Retina (tissue), 1 donor: ENCODE results near the gene WTIP.
"Not testable (repeated sequence)": the region's sequence is repeated elsewhere in the genome, so short reads cannot be mapped to it uniquely, and the experiment has no call there.

Source experiments
- DNase-seq: peaks from one replicate; pipeline ENCODE4 v3.0.0-alpha.2; 2016

Gene WTIP

GRCh38 chr19:34504273-34504808 lies 22.8 kb downstream of the WTIP start:
- DNase-seq = no peak

GRCh38 chr19:34504809-34505291 lies 23.3 kb downstream of the WTIP start:
- DNase-seq = no peak

GRCh38 chr19:34505321-34506025 lies 23.9 kb downstream of the WTIP start:
- no peak for DNase-seq

DNA sequence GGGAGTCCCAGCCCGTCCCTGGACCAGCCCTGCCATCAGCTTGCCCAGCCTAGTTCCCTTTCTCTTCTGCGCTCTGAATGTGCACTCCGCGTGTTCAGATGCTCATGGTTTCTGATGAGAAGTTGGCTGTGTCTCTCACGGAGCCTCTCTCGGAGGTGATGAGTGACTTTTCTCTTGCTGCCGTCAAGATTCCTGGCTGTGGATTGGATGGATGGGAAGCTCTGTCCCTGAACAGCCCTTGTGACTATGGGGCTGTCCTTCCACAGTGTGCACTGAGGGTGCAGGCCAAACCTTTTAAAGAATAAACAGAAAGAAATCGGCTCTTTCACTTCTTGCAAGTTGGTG lies 24.4 kb downstream of the WTIP start:
- no peak for DNase-seq

- no peak for DNase-seq
Measured at GRCh38 chr19:34507414-34508067, 26.0 kb downstream of the WTIP start.

GRCh38 chr19:34508540-34508939 lies 27.0 kb downstream of the WTIP start:
- no peak for DNase-seq

- not testable (repeated sequence) for DNase-seq
Measured at GRCh38 chr19:34510904-34511303, 29.3 kb downstream of the WTIP start.

DNA sequence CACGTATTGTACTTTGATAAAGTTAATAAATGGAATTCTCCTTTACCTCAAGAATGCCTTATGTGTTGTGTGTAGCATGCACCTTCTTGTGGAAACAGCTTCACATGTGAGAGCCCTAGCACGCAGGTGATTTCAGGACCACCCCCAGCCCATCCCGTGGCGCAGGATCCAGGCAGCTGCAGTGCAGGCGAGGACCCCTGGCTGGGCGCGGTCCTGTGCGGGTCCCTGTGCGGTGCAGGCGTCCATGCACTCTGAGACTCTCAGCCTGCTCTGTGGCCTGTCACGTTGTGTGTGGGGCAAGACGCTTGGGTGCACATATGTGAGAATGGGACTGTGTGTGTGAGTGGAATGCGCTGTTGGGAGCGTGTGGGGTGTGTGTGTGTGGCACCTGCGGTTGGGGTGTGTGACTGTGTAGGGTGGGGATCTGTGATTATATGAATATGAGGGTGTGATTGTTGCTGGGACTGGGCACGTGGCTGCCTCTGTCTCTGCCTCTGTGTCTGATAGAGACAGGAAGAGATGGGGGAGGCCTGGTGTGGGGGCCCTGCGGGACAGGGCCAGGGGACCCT lies 30.8 kb downstream of the WTIP start:
- no peak for DNase-seq

GRCh38 chr19:34513767-34514166 lies 32.2 kb downstream of the WTIP start:
- DNase-seq = no peak

- DNase-seq = no peak
Measured at GRCh38 chr19:34519602-34520001, 38.0 kb downstream of the WTIP start.

- DNase-seq = no peak
Measured at GRCh38 chr19:34523408-34523807, 41.9 kb downstream of the WTIP start.

- DNase-seq = no peak
Measured at GRCh38 chr19:34525001-34525400, 43.4 kb downstream of the WTIP start.

DNA sequence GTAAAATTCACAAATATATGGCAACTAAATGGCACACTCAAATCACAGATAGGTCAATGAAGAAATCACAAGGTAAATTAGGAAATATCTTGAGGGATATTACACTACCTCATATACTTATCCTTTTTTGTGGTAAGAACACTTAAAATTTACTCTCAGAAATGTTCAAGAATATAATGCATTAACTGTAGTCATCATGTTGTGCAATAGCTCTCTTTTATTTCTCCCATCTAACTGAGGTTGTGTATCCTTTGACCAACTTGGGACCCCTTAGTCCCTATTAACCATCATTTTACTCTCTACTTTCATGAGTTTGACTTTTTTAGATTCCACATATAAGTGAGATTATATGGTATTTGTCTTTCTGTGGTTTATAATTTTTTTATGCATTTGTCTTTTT lies 52.6 kb downstream of the WTIP start:
- DNase-seq = no peak

DNA sequence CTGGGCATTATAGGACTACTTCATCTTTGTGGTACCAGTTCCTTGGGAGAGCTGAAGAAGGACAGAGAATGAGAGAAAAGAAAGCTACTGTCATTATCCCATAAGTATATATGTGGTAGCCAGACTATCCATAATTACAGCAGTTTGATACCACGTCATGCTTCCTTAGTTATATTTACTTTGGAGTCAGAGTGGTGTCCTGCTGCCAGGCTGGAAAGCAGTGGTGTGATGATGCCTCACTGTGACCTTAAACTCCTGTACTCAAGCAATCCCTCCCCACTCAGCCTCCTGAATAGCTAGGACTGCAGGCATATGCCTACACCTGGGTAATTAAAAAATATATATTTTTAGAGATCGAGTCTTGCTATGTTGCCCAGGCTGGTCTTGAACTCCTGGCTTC lies 57.8 kb downstream of the WTIP start:
- no peak for DNase-seq

DNA sequence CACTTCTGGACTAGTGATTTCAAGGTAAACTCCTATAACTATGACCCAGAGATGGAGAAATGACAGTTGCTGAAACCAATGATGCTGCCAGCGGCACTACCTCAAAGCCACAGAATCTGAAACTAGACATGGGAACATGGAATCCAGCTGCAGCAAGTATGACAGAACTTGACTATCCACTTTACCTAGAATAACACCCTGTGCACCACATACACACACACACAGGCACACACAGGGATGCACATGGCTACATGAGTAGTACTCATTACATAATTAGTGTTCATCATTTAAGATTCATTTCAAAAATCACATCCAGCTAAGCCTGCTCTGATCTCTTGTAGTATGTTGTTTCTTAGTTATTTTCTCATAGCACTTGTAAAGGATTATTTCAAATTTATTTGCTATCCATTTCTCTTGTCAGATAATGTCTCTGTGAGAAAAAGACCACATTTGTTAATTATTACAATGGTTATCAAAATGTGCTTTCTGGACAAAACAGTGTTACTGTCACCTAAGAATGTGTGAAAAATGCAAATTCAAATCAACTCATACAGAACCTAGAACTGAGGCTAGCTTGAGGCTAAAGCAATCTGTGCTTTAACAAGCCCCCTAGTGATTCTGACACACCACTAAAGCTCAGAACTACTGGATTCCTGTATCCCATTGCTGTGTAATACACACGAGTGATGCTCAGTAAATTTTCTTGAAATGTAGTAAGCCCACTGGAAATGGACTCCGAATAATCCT lies 59.4 kb downstream of the WTIP start:
- DNase-seq = no peak

GRCh38 chr19:34549833-34550232 lies 68.3 kb downstream of the WTIP start:
- DNase-seq = no peak

DNA sequence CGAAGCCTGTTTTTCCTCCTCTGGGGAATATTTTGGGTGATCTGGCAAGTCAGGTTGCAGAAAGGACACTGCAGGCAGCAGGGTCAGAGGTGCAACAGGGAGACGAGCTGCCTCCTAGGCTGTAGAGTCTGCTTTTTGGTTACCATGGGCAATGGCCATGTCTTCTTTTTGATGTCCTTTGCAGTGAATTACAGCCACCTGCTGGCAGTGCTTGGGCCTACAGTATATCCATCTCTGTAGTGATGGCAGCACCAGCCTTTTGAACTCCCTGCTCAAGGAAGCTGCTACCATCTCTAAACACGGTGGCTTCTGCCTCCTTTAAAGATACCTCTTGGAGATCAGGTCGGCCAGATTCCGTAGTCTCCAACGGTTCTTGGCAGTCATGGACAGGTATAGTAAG lies 73.9 kb downstream of the WTIP start:
- DNase-seq = no peak

DNA sequence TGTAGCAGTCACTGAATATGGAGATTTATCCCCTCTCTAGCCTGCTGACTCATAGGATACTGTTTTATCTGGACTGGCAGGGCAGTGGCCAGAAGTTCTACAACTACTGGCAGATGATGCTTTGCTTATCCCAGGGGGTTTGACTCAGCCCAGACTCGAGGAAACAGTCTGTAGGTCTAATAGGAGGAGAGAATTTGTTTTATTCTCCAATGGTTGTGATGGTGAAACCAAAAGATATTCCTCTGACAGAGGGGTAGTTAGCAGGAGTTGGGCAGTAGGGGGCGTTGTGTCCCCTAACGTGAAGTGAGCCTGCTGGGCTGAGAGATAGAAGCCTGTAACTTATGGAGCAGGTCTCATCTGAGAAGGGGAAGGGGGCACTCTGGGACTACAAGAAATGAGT lies 74.9 kb downstream of the WTIP start:
- DNase-seq = no peak

DNA sequence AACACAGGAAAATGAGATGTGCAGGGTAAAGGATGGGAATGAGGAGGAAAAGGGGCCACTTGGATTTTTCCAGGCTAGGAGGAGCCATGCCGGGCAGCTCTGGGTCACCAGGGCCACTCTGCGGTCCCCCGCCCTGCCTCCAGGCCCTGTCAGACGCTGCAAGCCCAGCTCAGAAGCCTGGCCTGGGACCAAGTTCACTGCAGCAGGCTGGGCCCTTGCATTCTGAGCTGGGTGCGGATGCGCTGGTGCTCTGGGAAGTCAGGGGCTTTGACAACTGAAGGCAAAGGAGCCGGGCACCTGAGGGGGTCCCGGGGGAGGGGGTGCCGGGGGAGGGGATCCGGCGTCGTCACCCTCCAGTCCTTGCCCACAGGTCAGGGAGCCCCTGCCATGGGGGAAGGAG lies 77.5 kb downstream of the WTIP start:
- DNase-seq = no peak

DNA sequence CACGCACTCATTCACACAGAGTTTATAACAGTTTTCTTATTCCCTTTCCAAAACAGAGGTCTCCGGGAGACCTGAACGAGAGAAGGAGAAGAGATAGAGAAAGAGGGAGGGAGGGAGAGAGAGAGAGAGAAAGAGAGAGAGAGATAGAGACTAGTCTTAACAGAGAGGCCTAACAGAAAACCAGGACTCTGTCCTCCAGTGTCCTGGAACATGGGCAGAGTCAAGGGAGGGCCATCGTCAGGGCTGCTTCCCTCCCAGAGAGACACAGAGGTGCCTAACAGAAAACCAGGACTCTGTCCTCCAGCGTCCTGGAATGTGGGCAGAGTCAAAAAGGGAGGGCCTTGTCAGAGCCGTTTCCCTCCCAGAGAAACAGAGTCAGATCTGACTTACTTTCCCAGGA lies 78.7 kb downstream of the WTIP start:
- no peak for DNase-seq
